Measurements from ENCODE around the gene INTS1. TPM values are rescaled to one million over a fixed set of nuclear protein-coding genes. Genes with fewer than 3 reads are reported as not detected.

The INTS1 gene
- total RNA-seq, 1 experiment from 2014 or later = 161 TPM

DNA sequence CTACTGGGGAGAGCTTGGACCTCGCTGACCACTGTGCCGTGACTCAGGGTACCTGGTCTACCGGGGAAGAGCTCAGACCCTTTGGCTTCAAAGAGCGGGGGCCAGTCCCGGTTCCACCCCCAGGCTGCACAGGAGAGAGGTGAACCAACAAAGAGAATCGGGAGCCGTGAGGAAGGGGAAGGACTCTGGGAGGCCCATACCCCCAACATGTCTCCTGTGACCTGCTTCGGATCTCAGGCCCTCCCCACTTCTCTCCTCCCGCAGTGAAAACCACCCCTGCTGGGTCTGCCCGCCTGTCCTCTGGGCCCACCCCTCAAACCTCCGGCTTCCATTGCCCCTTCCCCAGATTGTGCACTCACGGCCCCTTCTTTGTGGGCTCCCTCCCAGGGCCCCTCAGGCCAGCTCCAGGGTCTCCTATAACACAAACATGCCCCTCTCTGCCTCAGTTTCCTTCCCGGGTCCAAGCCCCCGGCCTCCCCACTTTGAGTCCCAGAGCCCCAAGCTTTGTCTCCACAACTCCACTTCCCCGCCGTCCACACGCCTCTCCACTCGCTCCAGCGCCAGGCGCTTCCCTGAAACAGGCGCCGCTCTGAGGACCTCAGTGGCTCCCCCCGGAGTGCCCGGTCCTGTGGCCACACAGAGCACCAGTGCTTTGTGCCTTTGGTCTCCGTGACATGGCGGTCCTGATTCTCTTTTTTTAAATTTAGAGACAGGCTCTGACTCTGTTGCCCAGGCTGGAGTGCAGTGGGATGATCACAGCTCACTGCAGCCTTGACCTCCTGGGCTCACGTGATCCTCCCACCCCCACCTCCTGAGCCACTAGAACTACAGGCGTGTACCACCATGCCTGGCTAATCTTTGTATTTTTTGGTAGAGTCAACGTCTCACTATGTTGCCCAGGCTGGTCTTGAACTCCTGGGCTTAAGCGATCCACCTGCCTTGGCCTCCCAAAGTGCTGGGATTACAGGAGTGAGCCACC lies 7.5 kb upstream of the INTS1 start (continued):
- no peak for TF ChIP-seq JAZF1 (CRISPR knock-in tag; IDR thresholded peaks at IDR 0.05)

DNA sequence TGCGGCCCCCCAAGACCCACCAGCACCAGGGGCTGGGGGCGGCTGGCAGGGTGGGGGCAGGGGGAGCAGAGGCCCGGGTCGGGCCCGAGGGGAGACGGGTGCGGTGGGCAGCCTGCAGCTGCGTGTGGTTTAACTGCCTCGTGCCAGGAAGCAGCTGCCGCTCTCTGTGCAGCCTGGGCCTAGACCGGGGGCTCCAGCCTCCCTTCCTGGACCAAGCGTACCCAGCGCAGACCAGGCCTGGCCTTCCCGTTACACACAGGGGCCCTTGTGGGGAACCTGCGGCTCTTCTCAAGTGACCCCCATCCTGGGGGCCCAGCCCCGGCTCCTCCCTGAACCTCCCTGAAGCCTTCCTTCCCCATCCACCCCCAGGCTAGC lies 6.6 kb upstream of the INTS1 start:
- Mint-ChIP-seq H3K27ac (no peak overlapping the region), H3K36me3 (no peaks in the 10 kb centered on the region), H3K4me3 (no peak overlapping the region), H3K4me1 (peaks cover 7% of the 10 kb centered on the region), H3K27me3 (ENCODE audit: low read depth) (no peaks in the 10 kb centered on the region), H3K9me3 (no peaks in the 10 kb centered on the region)
- DNase-seq (ENCODE audit: low spot score) (no peak), ATAC-seq (no peak)
- ChIA-PET CTCF (no interaction called here), POLR2A (no interaction called here)
- no peak for TF ChIP-seq TCF7 (CRISPR knock-in tag; IDR thresholded peaks at IDR 0.05; ENCODE audit: low read depth)
- no peak for TF ChIP-seq KAT7 (CRISPR knock-in tag; IDR thresholded peaks at IDR 0.05; ENCODE audit: borderline replicate concordance)
- TF ChIP-seq NFE2L1 (CRISPR knock-in tag; IDR thresholded peaks at IDR 0.05) = no peak
- TF ChIP-seq, protein P1, sequence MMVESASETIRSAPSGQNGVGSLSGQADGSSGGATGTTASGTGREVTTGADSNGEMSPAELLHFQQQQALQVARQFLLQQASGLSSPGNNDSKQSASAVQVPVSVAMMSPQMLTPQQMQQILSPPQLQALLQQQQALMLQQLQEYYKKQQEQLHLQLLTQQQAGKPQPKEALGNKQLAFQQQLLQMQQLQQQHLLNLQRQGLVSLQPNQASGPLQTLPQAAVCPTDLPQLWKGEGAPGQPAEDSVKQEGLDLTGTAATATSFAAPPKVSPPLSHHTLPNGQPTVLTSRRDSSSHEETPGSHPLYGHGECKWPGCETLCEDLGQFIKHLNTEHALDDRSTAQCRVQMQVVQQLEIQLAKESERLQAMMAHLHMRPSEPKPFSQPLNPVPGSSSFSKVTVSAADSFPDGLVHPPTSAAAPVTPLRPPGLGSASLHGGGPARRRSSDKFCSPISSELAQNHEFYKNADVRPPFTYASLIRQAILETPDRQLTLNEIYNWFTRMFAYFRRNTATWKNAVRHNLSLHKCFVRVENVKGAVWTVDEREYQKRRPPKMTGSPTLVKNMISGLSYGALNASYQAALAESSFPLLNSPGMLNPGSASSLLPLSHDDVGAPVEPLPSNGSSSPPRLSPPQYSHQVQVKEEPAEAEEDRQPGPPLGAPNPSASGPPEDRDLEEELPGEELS (CRISPR knock-in tag; IDR thresholded peaks at IDR 0.05) = no peak
- no peak for TF ChIP-seq RORB (CRISPR knock-in tag; IDR thresholded peaks at IDR 0.05)
- no peak for TF ChIP-seq PRRX2 (CRISPR knock-in tag; IDR thresholded peaks at IDR 0.05)
- TF ChIP-seq ZBTB21 (CRISPR knock-in tag; IDR thresholded peaks at IDR 0.05; ENCODE audit: borderline replicate concordance) = no peak
- TF ChIP-seq, protein P2, sequence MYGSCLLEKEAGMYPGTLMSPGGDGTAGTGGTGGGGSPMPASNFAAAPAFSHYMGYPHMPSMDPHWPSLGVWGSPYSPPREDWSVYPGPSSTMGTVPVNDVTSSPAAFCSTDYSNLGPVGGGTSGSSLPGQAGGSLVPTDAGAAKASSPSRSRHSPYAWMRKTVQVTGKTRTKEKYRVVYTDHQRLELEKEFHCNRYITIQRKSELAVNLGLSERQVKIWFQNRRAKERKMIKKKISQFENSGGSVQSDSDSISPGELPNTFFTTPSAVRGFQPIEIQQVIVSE (CRISPR knock-in tag; IDR thresholded peaks at IDR 0.05; ENCODE audit: borderline replicate concordance) = no peak
- TF ChIP-seq, protein P3, sequence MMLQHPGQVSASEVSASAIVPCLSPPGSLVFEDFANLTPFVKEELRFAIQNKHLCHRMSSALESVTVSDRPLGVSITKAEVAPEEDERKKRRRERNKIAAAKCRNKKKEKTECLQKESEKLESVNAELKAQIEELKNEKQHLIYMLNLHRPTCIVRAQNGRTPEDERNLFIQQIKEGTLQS (CRISPR knock-in tag; conservative IDR thresholded peaks at IDR 0.05) = no peak
- TF ChIP-seq CREM (CRISPR knock-in tag; IDR thresholded peaks at IDR 0.05) = no peak

DNA sequence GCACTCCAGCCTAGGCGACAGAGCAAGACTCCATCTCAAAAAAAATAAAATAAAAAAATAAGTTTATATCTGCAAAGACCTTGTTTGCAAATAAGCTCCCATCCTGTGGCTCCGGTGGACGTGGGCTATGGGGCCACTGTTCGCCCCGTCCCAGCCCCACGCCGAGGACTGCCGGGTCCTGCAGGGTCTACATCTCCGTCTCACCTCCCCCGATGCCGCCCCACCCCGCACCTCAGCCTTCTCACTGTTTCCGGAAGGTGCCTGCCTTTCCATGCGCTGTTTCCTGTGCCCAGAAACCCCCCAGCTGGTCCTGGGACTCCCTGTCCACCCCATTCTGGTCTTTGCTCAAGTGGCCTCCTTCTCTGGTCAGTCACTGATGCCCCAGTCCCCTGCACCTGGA lies 5.0 kb upstream of the INTS1 start:
- ATAC-seq (no peak), DNase-seq (ENCODE audit: low spot score) (no peak)
- ChIA-PET POLR2A (no interaction called here), CTCF (interaction anchor here (1.3 kb wide), 1 partner anchor 35 kb away, joined by 3 read pairs; no protein-coding TSS in a partner anchor)
- no peak for TF ChIP-seq CREM (CRISPR knock-in tag; IDR thresholded peaks at IDR 0.05)
- no peak for TF ChIP-seq ZNF138 (CRISPR knock-in tag; conservative IDR thresholded peaks at IDR 0.05)
- no peak for TF ChIP-seq TCF7 (CRISPR knock-in tag; IDR thresholded peaks at IDR 0.05; ENCODE audit: low read depth)
- TF ChIP-seq ATF1 (CRISPR knock-in tag; IDR thresholded peaks at IDR 0.05) = no peak
- TF ChIP-seq, protein P4, sequence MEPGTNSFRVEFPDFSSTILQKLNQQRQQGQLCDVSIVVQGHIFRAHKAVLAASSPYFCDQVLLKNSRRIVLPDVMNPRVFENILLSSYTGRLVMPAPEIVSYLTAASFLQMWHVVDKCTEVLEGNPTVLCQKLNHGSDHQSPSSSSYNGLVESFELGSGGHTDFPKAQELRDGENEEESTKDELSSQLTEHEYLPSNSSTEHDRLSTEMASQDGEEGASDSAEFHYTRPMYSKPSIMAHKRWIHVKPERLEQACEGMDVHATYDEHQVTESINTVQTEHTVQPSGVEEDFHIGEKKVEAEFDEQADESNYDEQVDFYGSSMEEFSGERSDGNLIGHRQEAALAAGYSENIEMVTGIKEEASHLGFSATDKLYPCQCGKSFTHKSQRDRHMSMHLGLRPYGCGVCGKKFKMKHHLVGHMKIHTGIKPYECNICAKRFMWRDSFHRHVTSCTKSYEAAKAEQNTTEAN (CRISPR knock-in tag; IDR thresholded peaks at IDR 0.05) = no peak
- no peak for TF ChIP-seq TEAD4 (CRISPR knock-in tag; IDR thresholded peaks at IDR 0.05)
- TF ChIP-seq, protein P5, sequence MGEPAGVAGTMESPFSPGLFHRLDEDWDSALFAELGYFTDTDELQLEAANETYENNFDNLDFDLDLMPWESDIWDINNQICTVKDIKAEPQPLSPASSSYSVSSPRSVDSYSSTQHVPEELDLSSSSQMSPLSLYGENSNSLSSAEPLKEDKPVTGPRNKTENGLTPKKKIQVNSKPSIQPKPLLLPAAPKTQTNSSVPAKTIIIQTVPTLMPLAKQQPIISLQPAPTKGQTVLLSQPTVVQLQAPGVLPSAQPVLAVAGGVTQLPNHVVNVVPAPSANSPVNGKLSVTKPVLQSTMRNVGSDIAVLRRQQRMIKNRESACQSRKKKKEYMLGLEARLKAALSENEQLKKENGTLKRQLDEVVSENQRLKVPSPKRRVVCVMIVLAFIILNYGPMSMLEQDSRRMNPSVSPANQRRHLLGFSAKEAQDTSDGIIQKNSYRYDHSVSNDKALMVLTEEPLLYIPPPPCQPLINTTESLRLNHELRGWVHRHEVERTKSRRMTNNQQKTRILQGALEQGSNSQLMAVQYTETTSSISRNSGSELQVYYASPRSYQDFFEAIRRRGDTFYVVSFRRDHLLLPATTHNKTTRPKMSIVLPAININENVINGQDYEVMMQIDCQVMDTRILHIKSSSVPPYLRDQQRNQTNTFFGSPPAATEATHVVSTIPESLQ (CRISPR knock-in tag; IDR thresholded peaks at IDR 0.05) = no peak
- TF ChIP-seq ETV6 (CRISPR knock-in tag; IDR thresholded peaks at IDR 0.05) = no peak
- no peak for TF ChIP-seq NFYB (CRISPR knock-in tag; conservative IDR thresholded peaks at IDR 0.05; ENCODE audit: low read depth)
- no peak for TF ChIP-seq FOXJ3 (CRISPR knock-in tag; IDR thresholded peaks at IDR 0.05; ENCODE audit: borderline replicate concordance)
- TF ChIP-seq ZNF416 (CRISPR knock-in tag; IDR thresholded peaks at IDR 0.05) = no peak
- TF ChIP-seq MYBL2 (CRISPR knock-in tag; IDR thresholded peaks at IDR 0.05) = no peak
- no peak overlapping the region for H3K27ac Mint-ChIP-seq
- H3K36me3 Mint-ChIP-seq = no peaks in the 10 kb centered on the region
- peaks cover 9% of the 10 kb centered on the region for H3K4me1 Mint-ChIP-seq
- H3K4me3 Mint-ChIP-seq = no peak overlapping the region
- no peaks in the 10 kb centered on the region for H3K9me3 Mint-ChIP-seq
- no peaks in the 10 kb centered on the region for H3K27me3 Mint-ChIP-seq (ENCODE audit: low read depth)
